Measurements from ENCODE around the gene KASH5. TPM values are rescaled to one million over a fixed set of nuclear protein-coding genes. Genes with fewer than 3 reads are reported as not detected.
A peak's percentile ranks its signal among the peaks of the same experiment; 100 is the strongest.

KASH5 gene
- total and polyA plus RNA-seq, 2 of the 13 experiments (the other 11 are each of a cell fraction or from before 2014, with no cell fraction given) = not detected

DNA sequence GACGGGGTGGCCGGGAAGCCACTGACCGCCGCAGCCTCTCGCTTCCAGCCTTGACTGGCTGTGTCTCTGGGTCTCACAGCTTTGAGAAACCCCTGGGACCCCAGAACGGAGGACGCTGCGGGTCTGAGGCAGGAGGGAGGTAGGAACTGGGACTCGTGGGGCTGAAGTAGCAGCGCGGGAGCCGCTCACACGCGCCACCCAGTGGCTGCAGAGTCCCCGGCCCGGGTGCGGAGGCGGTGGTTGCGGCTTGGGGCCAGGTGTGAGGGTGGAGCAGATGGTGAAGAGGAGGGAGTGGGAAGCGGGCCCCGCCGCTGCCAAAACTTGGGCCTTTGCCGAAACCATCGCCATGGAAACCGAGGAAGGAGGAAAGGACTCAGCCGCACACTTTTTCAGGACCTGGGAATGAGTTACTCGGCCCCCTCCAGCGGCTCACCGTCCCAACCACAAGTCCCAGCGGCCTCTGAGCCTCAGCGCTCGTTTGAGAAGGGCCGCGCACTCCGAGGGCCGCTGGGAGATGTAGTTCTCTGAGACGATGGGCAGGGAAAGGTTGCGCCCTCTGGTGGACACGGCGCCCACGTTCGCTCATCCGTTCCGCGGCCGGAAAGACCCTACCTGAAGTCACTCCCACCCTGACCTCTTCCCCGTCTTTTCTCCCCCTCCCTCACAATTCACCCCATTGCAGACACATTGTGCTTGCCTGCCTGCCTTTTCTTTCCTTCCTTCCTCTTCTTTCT, 55.5 kb downstream of the KASH5 start (continued):
- TF ChIP-seq, protein P1, sequence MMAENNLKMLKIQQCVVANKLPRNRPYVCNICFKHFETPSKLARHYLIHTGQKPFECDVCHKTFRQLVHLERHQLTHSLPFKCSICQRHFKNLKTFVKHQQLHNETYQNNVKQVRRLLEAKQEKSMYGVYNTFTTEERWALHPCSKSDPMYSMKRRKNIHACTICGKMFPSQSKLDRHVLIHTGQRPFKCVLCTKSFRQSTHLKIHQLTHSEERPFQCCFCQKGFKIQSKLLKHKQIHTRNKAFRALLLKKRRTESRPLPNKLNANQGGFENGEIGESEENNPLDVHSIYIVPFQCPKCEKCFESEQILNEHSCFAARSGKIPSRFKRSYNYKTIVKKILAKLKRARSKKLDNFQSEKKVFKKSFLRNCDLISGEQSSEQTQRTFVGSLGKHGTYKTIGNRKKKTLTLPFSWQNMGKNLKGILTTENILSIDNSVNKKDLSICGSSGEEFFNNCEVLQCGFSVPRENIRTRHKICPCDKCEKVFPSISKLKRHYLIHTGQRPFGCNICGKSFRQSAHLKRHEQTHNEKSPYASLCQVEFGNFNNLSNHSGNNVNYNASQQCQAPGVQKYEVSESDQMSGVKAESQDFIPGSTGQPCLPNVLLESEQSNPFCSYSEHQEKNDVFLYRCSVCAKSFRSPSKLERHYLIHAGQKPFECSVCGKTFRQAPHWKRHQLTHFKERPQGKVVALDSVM (CRISPR knock-in tag; IDR thresholded peaks at IDR 0.05) = peak; percentile 44; the same call in 1 of the 2 replicates
- TF ChIP-seq ZHX1 (CRISPR knock-in tag; IDR thresholded peaks at IDR 0.05; ENCODE audit: low read depth) (0 out of 2 replicates have a peak, but pooled peaks have one; percentile 39), TBX3 (IDR thresholded peaks at IDR 0.05; ENCODE audit: borderline replicate concordance) (peak; percentile 34; the same call in 1 of the 2 replicates), ZNF274 (CRISPR knock-in tag; IDR thresholded peaks at IDR 0.05) (peak; percentile 75; the same call in 1 of the 2 replicates), BRD4 (CRISPR knock-in tag; IDR thresholded peaks at IDR 0.05) (peak; percentile 54; the same call in 1 of the 2 replicates), GATA4 (IDR thresholded peaks at IDR 0.05; ENCODE audit: borderline replicate concordance, low read depth) (no peak), ZSCAN29 (CRISPR knock-in tag; conservative IDR thresholded peaks at IDR 0.05) (peak; percentile 52; the same call in 1 of the 2 replicates), ZNF276 (CRISPR knock-in tag; IDR thresholded peaks at IDR 0.05; ENCODE audit: low read depth) (peak; percentile 66; the same call in 1 of the 2 replicates), ZNF136 (CRISPR knock-in tag; IDR thresholded peaks at IDR 0.05; ENCODE audit: low read depth) (0 out of 2 replicates have a peak, but pooled peaks have one; percentile 54), ZNF883 (CRISPR knock-in tag; IDR thresholded peaks at IDR 0.05; ENCODE audit: not compliant biosample characterization) (peak; percentile 57), ATM (IDR thresholded peaks at IDR 0.05; ENCODE audit: borderline replicate concordance) (no peak), SETDB1 (CRISPR knock-in tag; IDR thresholded peaks at IDR 0.05; ENCODE audit: borderline replicate concordance) (no peak), ZNF143 (CRISPR knock-in tag; IDR thresholded peaks at IDR 0.05) (peak; percentile 99), REXO4 (CRISPR knock-in tag; IDR thresholded peaks at IDR 0.05; ENCODE audit: borderline replicate concordance) (no peak), ZFP62 (CRISPR knock-in tag; IDR thresholded peaks at IDR 0.05) (peak; percentile 93; the same call in 1 of the 2 replicates)
- TF ChIP-seq, protein P2, sequence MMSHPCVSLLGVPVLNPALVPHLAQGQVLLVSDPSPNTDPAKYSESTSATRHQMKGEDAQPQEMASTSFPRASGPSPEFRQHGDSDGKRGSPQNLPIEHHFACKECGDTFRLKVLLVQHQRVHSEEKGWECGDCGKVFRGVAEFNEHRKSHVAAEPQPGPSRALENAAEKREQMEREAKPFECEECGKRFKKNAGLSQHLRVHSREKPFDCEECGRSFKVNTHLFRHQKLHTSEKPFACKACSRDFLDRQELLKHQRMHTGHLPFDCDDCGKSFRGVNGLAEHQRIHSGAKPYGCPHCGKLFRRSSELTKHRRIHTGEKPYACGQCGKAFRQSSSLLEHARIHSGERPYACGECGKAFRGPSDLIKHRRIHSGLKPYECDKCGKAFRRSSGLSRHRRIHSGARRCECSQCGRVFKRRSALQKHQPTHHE (CRISPR knock-in tag; IDR thresholded peaks at IDR 0.05; ENCODE audit: borderline replicate concordance) = no peak
- TF ChIP-seq, protein P3, sequence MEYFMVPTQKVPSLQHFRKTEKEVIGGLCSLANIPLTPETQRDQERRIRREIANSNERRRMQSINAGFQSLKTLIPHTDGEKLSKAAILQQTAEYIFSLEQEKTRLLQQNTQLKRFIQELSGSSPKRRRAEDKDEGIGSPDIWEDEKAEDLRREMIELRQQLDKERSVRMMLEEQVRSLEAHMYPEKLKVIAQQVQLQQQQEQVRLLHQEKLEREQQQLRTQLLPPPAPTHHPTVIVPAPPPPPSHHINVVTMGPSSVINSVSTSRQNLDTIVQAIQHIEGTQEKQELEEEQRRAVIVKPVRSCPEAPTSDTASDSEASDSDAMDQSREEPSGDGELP (IDR thresholded peaks at IDR 0.05; ENCODE audit: borderline replicate concordance, low read depth) = 0 out of 2 replicates have a peak, but pooled peaks have one; percentile 45

Measured in HepG2 (cell line).